ENCODE data around the gene TSPAN15. TPM values are rescaled to one million over a fixed set of nuclear protein-coding genes. Genes with fewer than 3 reads are reported as not detected.

The TSPAN15 gene
- polyA plus RNA-seq (2013, experiment 1 of 4) = 12.1 TPM
- 11.5 TPM for polyA plus RNA-seq (2013, experiment 2 of 4)
- 9.1 TPM for polyA plus RNA-seq (2013, experiment 3 of 4)
- 10.5 TPM for polyA plus RNA-seq (2013, experiment 4 of 4)

GRCh38 chr10:69451209-69451783, at the start of gene TSPAN15:
TSPAN15 (plus strand) TSS chr10:69451465; CDS start chr10:69451595, 130 bp downstream.
- Histone ChIP-seq H3K4me3 (ENCODE audit: insufficient read depth, low read depth, low read length) (peak within 1 kb of the TSS; percentile 74), H3K27me3 (ENCODE audit: control insufficient read depth, insufficient read depth, low read length, poor library complexity, severe bottlenecking) (peaks cover 21% of the 10 kb centered on the region), H3K4me1 (ENCODE audit: control insufficient read depth, insufficient read depth, low read length) (no peaks in the 10 kb centered on the region), H3K27ac (ENCODE audit: insufficient read depth, low read depth, low read length, poor library complexity, severe bottlenecking) (no peak within 1 kb of the TSS), H3K9me3 (ENCODE audit: control insufficient read depth, low read length) (no peaks in the 10 kb centered on the region), H3K36me3 (ENCODE audit: control insufficient read depth, insufficient read depth, low read length) (no peaks in the 10 kb centered on the region)
- 0% methylated on average over 45 of the region's 45 CpGs for WGBS, 2 experiments

DNA sequence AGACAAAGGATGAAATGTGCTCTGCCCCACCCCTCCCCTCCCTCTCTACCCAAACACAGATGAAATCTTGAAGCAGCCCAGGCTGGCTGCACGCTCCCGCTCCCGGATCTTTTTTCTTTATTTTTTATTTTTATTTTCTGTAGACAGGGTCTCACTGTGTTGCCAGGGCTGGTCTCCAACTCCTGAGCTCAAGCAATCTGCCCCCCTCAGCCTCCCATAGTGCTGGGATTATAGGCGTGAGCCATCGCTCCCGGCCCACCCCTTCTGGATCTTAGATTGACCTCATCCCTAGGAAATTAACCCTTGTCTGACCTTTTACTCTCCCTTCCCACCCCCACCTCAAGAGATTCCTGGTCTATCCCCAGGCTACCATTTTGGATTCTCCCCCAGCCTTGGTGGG, 48.9 kb upstream of the TSPAN15 start:
- no peaks in the 10 kb centered on the region for H3K27me3 ChIP-seq (ENCODE audit: control insufficient read depth, insufficient read depth, low read length, poor library complexity, severe bottlenecking)
- no peak overlapping the region for H3K27ac ChIP-seq (ENCODE audit: insufficient read depth, low read depth, low read length, poor library complexity, severe bottlenecking)
- H3K4me1 ChIP-seq (ENCODE audit: control insufficient read depth, insufficient read depth, low read length) = peaks cover 17% of the 10 kb centered on the region
- no peaks in the 10 kb centered on the region for H3K9me3 ChIP-seq (ENCODE audit: control insufficient read depth, low read length)
- WGBS, 2 experiments = 75 to 83% methylated on average over 5 to 6 of the region's 6 CpGs
- H3K4me3 ChIP-seq (ENCODE audit: insufficient read depth, low read depth, low read length) = no peak overlapping the region
- H3K36me3 ChIP-seq (ENCODE audit: control insufficient read depth, insufficient read depth, low read length) = no peaks in the 10 kb centered on the region

DNA sequence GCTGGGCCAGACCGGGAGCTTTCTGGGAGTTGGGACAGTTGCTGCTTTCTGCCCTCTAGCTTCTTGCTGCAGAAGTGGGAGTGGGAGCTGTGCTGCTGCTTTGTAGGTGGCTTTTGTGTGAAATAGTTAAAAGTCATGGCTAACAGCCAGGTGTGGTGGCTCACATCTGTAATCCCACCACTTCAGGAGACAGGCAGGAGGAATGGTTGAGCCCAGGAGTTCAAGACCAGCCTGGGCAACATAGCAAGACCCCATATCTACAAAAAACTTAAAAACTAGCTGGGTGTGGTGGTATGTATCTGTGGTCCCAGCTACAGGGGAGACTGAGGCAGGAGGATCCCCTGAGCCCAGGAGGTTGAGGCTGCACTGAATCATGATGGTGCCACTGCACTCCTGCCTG, 48.2 kb upstream of the TSPAN15 start:
- peaks cover 3% of the 10 kb centered on the region for H3K27me3 ChIP-seq (ENCODE audit: control insufficient read depth, insufficient read depth, low read length, poor library complexity, severe bottlenecking)
- 91 to 95% methylated on average over 1 of the region's 1 CpG for WGBS, 2 experiments
- H3K4me1 ChIP-seq (ENCODE audit: control insufficient read depth, insufficient read depth, low read length) = peaks cover 17% of the 10 kb centered on the region
- no peaks in the 10 kb centered on the region for H3K36me3 ChIP-seq (ENCODE audit: control insufficient read depth, insufficient read depth, low read length)
- no peaks in the 10 kb centered on the region for H3K9me3 ChIP-seq (ENCODE audit: control insufficient read depth, low read length)
- no peak overlapping the region for H3K27ac ChIP-seq (ENCODE audit: insufficient read depth, low read depth, low read length, poor library complexity, severe bottlenecking)
- no peak overlapping the region for H3K4me3 ChIP-seq (ENCODE audit: insufficient read depth, low read depth, low read length)

DNA sequence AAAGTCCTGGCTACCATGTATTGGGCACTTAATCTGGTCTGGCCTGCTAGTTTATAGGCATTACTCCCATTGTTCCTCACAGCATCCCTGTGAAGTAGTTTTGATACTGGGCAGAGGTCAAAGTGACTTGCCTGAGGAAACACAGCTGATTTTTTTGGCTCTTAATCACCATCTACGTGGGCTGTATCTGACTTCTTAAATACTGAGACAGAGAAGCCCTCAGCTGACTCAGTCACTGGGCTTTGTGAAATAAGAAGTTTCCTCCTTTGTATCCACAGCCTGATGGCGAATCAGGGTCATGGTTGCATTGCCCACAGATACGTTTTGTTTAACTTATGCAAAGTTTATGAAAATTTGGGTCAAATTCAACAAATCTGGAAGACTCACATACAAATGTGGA, 47.7 kb upstream of the TSPAN15 start:
- Histone ChIP-seq H3K36me3 (ENCODE audit: control insufficient read depth, insufficient read depth, low read length) (no peaks in the 10 kb centered on the region), H3K9me3 (ENCODE audit: control insufficient read depth, low read length) (no peaks in the 10 kb centered on the region), H3K4me1 (ENCODE audit: control insufficient read depth, insufficient read depth, low read length) (peaks cover 17% of the 10 kb centered on the region), H3K27me3 (ENCODE audit: control insufficient read depth, insufficient read depth, low read length, poor library complexity, severe bottlenecking) (peaks cover 5% of the 10 kb centered on the region), H3K27ac (ENCODE audit: insufficient read depth, low read depth, low read length, poor library complexity, severe bottlenecking) (no peak overlapping the region), H3K4me3 (ENCODE audit: insufficient read depth, low read depth, low read length) (no peak overlapping the region)
- WGBS, 2 experiments = 98 to 99% methylated on average over 3 of the region's 3 CpGs

DNA sequence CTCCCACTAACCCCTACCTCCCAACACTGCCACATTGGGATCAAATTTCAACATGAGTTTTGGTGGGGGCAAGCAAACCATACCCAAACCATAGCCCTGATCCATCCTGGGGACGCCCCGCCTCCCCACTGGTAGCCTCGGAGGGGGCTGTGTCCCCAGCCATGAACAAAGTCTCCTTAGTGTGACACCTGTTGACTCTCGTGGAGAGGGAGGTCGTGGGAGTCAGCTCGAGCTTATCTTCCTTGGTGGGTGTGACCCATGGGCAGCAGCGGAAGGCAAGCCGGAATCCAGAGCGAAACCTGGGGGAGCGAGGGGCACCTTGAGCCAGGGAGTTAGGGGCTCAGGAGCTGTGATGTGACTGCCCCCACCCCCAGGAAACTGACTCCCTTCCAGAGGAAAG, 46.5 kb upstream of the TSPAN15 start:
- Histone ChIP-seq H3K27me3 (ENCODE audit: control insufficient read depth, insufficient read depth, low read length, poor library complexity, severe bottlenecking) (peaks cover 5% of the 10 kb centered on the region), H3K36me3 (ENCODE audit: control insufficient read depth, insufficient read depth, low read length) (no peaks in the 10 kb centered on the region), H3K9me3 (ENCODE audit: control insufficient read depth, low read length) (no peaks in the 10 kb centered on the region), H3K27ac (ENCODE audit: insufficient read depth, low read depth, low read length, poor library complexity, severe bottlenecking) (no peak overlapping the region), H3K4me3 (ENCODE audit: insufficient read depth, low read depth, low read length) (no peak overlapping the region), H3K4me1 (ENCODE audit: control insufficient read depth, insufficient read depth, low read length) (peaks cover 17% of the 10 kb centered on the region)
- 91 to 92% methylated on average over 10 of the region's 10 CpGs for WGBS, 2 experiments

DNA sequence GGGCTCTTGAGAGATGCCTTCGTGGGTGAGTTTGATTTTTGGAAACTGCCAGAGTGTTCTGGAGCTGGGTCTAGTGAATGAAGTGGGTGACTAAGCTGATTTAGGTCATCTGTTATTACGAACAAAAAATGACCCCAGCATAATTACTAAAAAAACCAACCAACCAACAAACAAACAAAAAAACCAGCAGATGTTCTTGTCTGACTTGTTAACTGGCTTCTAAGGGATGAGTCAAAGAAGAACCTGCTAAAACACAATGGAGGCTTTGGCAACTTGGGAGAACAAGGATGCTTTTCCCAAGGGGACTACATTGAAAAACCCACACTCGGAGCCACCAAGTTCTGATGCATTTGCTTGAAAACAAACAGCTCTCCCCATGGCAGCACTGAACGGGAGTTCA, 46.0 kb upstream of the TSPAN15 start:
- 80 to 87% methylated on average over 3 to 4 of the region's 4 CpGs for WGBS, 2 experiments
- no peaks in the 10 kb centered on the region for H3K9me3 ChIP-seq (ENCODE audit: control insufficient read depth, low read length)
- no peak overlapping the region for H3K27ac ChIP-seq (ENCODE audit: insufficient read depth, low read depth, low read length, poor library complexity, severe bottlenecking)
- H3K4me3 ChIP-seq (ENCODE audit: insufficient read depth, low read depth, low read length) = no peak overlapping the region
- peaks cover 5% of the 10 kb centered on the region for H3K27me3 ChIP-seq (ENCODE audit: control insufficient read depth, insufficient read depth, low read length, poor library complexity, severe bottlenecking)
- H3K4me1 ChIP-seq (ENCODE audit: control insufficient read depth, insufficient read depth, low read length) = peaks cover 17% of the 10 kb centered on the region
- no peaks in the 10 kb centered on the region for H3K36me3 ChIP-seq (ENCODE audit: control insufficient read depth, insufficient read depth, low read length)

DNA sequence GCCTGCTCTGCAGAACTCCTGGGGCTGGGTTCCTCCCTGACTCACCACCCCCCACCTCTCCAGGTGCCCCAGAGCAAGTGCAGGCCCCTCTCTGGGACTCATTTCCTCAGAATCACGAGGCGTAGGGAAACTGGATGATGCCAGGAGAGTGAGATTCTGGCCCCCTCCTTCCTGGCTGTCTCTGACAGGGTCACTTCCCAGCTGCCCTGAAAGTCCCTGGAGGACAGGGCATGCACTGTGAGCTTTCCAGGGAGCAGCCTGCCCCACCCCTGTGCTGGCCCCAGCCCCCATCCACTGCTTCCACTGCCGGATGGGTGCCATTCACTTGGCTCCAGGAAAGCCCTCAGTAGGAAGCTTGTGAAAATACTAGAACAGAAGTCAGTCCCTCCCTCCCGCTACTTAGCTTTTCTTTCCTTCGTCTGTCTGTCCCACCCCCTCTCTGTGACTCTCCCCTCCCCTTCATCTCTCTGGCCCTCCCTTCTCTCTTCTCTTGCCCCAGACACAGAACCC, 44.9 kb upstream of the TSPAN15 start:
- H3K4me1 ChIP-seq (ENCODE audit: control insufficient read depth, insufficient read depth, low read length) = peaks cover 17% of the 10 kb centered on the region
- H3K4me3 ChIP-seq (ENCODE audit: insufficient read depth, low read depth, low read length) = no peak overlapping the region
- WGBS, 2 experiments = 29 to 34% methylated on average over 5 of the region's 5 CpGs
- no peaks in the 10 kb centered on the region for H3K36me3 ChIP-seq (ENCODE audit: control insufficient read depth, insufficient read depth, low read length)
- peaks cover 5% of the 10 kb centered on the region for H3K27me3 ChIP-seq (ENCODE audit: control insufficient read depth, insufficient read depth, low read length, poor library complexity, severe bottlenecking)
- no peak overlapping the region for H3K27ac ChIP-seq (ENCODE audit: insufficient read depth, low read depth, low read length, poor library complexity, severe bottlenecking)
- H3K9me3 ChIP-seq (ENCODE audit: control insufficient read depth, low read length) = no peaks in the 10 kb centered on the region

GRCh38 chr10:69406816-69407580, 44.3 kb upstream of the TSPAN15 start:
- Histone ChIP-seq H3K27me3 (ENCODE audit: control insufficient read depth, insufficient read depth, low read length, poor library complexity, severe bottlenecking) (peaks cover 5% of the 10 kb centered on the region), H3K4me1 (ENCODE audit: control insufficient read depth, insufficient read depth, low read length) (peaks cover 17% of the 10 kb centered on the region), H3K27ac (ENCODE audit: insufficient read depth, low read depth, low read length, poor library complexity, severe bottlenecking) (no peak overlapping the region), H3K4me3 (ENCODE audit: insufficient read depth, low read depth, low read length) (no peak overlapping the region), H3K9me3 (ENCODE audit: control insufficient read depth, low read length) (no peaks in the 10 kb centered on the region), H3K36me3 (ENCODE audit: control insufficient read depth, insufficient read depth, low read length) (no peaks in the 10 kb centered on the region)
- WGBS, 2 experiments = 79 to 82% methylated on average over 6 of the region's 6 CpGs

- 73 to 77% methylated on average over 14 of the region's 14 CpGs for WGBS, 2 experiments
- Histone ChIP-seq H3K27me3 (ENCODE audit: control insufficient read depth, insufficient read depth, low read length, poor library complexity, severe bottlenecking) (peaks cover 5% of the 10 kb centered on the region), H3K36me3 (ENCODE audit: control insufficient read depth, insufficient read depth, low read length) (no peaks in the 10 kb centered on the region), H3K4me3 (ENCODE audit: insufficient read depth, low read depth, low read length) (no peak overlapping the region), H3K4me1 (ENCODE audit: control insufficient read depth, insufficient read depth, low read length) (peaks cover 17% of the 10 kb centered on the region), H3K27ac (ENCODE audit: insufficient read depth, low read depth, low read length, poor library complexity, severe bottlenecking) (no peak overlapping the region), H3K9me3 (ENCODE audit: control insufficient read depth, low read length) (no peaks in the 10 kb centered on the region)
Measured at GRCh38 chr10:69407621-69408301, 43.5 kb upstream of the TSPAN15 start.
